HL-60 (cell line): ENCODE data around the gene SMAD2.

Source experiments
- DNase-seq, 2 experiments: peaks; one replicate each; pipeline ENCODE4 v3.0.0-alpha.2; 2010 to 2020; ENCODE audit warnings: low read depth in 1 of 2, low spot score in 1 of 2
- H3K27ac ChIP-seq: fragments of 250-450 bp; sonication (Bioruptor Pico); replicated peaks from 2 replicates; pipeline ENCODE4 v1.5.1; 2020; ENCODE audit warnings: mild to moderate bottlenecking, moderate library complexity
- H3K27me3 ChIP-seq: fragments of 250-450 bp; sonication (Bioruptor Pico); 2 replicates; pipeline ENCODE4 v1.5.1; 2021; ENCODE audit warnings: mild to moderate bottlenecking, moderate library complexity; ENCODE audit not compliant: insufficient read depth, poor library complexity, severe bottlenecking
- H3K4me3 ChIP-seq: replicated peaks from 2 replicates; pipeline ENCODE4 v1.5.1; 2011; ENCODE audit warnings: mild to moderate bottlenecking, control low read depth, low read length; ENCODE audit not compliant: insufficient read depth
- CTCF ChIP-seq: IDR thresholded peaks from one replicate; pipeline ENCODE4 v1.5.1; 2011; ENCODE audit warnings: low read length, control low read depth, inconsistent platforms; ENCODE audit not compliant: insufficient read depth
- GABPA ChIP-seq: IDR thresholded peaks from 2 replicates; pipeline ENCODE4 v1.6.1; 2012; ENCODE audit warnings: low read depth
- POLR2AphosphoS5 ChIP-seq: IDR thresholded peaks from 2 replicates; pipeline ENCODE4 v1.6.1; 2012; ENCODE audit warnings: low read depth
- REST ChIP-seq: IDR thresholded peaks from 2 replicates; pipeline ENCODE4 v1.6.1; 2012; ENCODE audit warnings: low read depth; ENCODE audit not compliant: insufficient replicate concordance
- SPI1 ChIP-seq: IDR thresholded peaks from 2 replicates; pipeline ENCODE4 v1.6.1; 2012; ENCODE audit warnings: low read depth, mild to moderate bottlenecking, borderline replicate concordance

The SMAD2 gene

GRCh38 chr18:47870605-47871004 lies 59.9 kb downstream of the SMAD2 start:
- DNase-seq = no peak
- Histone ChIP-seq H3K27me3 (no peaks in the 10 kb centered on the region), H3K27ac (no peak overlapping the region), H3K4me3 (no peak overlapping the region)
- TF ChIP-seq REST (no peak), GABPA (no peak), CTCF (no peak), SPI1 (no peak), POLR2AphosphoS5 (no peak)

GRCh38 chr18:47868744-47869143 lies 61.7 kb downstream of the SMAD2 start:
- TF ChIP-seq SPI1 = no peak
- TF ChIP-seq GABPA = no peak
- no peak for TF ChIP-seq POLR2AphosphoS5
- TF ChIP-seq CTCF = no peak
- no peak for TF ChIP-seq REST
- H3K27me3 ChIP-seq = no peaks in the 10 kb centered on the region
- H3K4me3 ChIP-seq = no peak overlapping the region
- no peak overlapping the region for H3K27ac ChIP-seq
- DNase-seq = no peak

- no peak overlapping the region for H3K27ac ChIP-seq
- TF ChIP-seq GABPA (no peak), REST (no peak), CTCF (no peak), POLR2AphosphoS5 (no peak), SPI1 (no peak)
- H3K4me3 ChIP-seq = no peak overlapping the region
- H3K27me3 ChIP-seq = no peaks in the 10 kb centered on the region
- no peak for DNase-seq
These were observed 65.3 kb downstream of the SMAD2 start for GRCh38 chr18:47865183-47865582.
